ENCODE results near the gene FBRS. TPM values are rescaled to one million over a fixed set of nuclear protein-coding genes. Genes with fewer than 3 reads are reported as not detected.

Gene FBRS
- total and polyA plus RNA-seq, 2 of the 13 experiments (the other 11 are each of a cell fraction or from before 2014, with no cell fraction given): 13.7 to 16.2 TPM

GRCh38 chr16:30698139-30698815 is 40.0 kb downstream of the FBRS start (continued):
- peak; percentile 99 for TF ChIP-seq ZHX1 (CRISPR knock-in tag; IDR thresholded peaks at IDR 0.05; ENCODE audit: low read depth)
- no peak for TF ChIP-seq HNF1A (IDR thresholded peaks at IDR 0.05; ENCODE audit: low read depth)
- TF ChIP-seq HNF1A (CRISPR knock-in tag; IDR thresholded peaks at IDR 0.05; ENCODE audit: borderline replicate concordance): no peak; the same call in 1 of the 2 replicates
- TF ChIP-seq ZNF441 (CRISPR knock-in tag; IDR thresholded peaks at IDR 0.05; ENCODE audit: borderline replicate concordance): no peak; the same call in 1 of the 2 replicates
- TF ChIP-seq IRX3 (CRISPR knock-in tag; IDR thresholded peaks at IDR 0.05; ENCODE audit: borderline replicate concordance, low read depth): no peak; the same call in 1 of the 2 replicates
- TF ChIP-seq TBP (CRISPR knock-in tag; IDR thresholded peaks at IDR 0.05): no peak
- TF ChIP-seq RFXAP (CRISPR knock-in tag; IDR thresholded peaks at IDR 0.05; ENCODE audit: borderline replicate concordance): peak; percentile 83; the same call in 1 of the 2 replicates
- TF ChIP-seq ZNF616 (CRISPR knock-in tag; IDR thresholded peaks at IDR 0.05; ENCODE audit: low read depth): 0 out of 2 replicates have a peak, but pooled peaks have one; percentile 13
- no peak for TF ChIP-seq ZNF550 (CRISPR knock-in tag; IDR thresholded peaks at IDR 0.05; ENCODE audit: borderline replicate concordance)
- TF ChIP-seq ZNF446 (CRISPR knock-in tag; IDR thresholded peaks at IDR 0.05): peak; percentile 98
- peak; percentile 54; the same call in 1 of the 2 replicates for TF ChIP-seq ATF3 (CRISPR knock-in tag; IDR thresholded peaks at IDR 0.05)
- TF ChIP-seq HOXA7 (CRISPR knock-in tag; IDR thresholded peaks at IDR 0.05): no peak
- TF ChIP-seq ARNT (IDR thresholded peaks at IDR 0.05): no peak
- peak; percentile 99 for TF ChIP-seq RBM39 (IDR thresholded peaks at IDR 0.05; ENCODE audit: low read depth, low read length, poor library complexity, severe bottlenecking)
- TF ChIP-seq ZBTB33 (CRISPR knock-in tag; IDR thresholded peaks at IDR 0.05): peak; percentile 87
- TF ChIP-seq ZNF781 (CRISPR knock-in tag; IDR thresholded peaks at IDR 0.05; ENCODE audit: borderline replicate concordance, not compliant biosample characterization): peak; percentile 82
- peak; percentile 52 for TF ChIP-seq ZNF431 (CRISPR knock-in tag; IDR thresholded peaks at IDR 0.05; ENCODE audit: borderline replicate concordance, low read depth)
- peak; percentile 68; the same call in 1 of the 2 replicates for TF ChIP-seq ZFYVE20 (CRISPR knock-in tag; IDR thresholded peaks at IDR 0.05; ENCODE audit: borderline replicate concordance, low read depth)
